ENCODE results near the gene KRTAP10-12.

Gene KRTAP10-12

GRCh38 chr21:44699502-44700001, 2.6 kb downstream of the KRTAP10-12 start:
- DNase-seq = no peak

GRCh38 chr21:44700101-44701022, 3.4 kb downstream of the KRTAP10-12 start:
- no peak for DNase-seq

- no peak for DNase-seq
Observed at GRCh38 chr21:44701023-44701400, 4.0 kb downstream of the KRTAP10-12 start.

GRCh38 chr21:44701541-44701940, 4.6 kb downstream of the KRTAP10-12 start:
- no peak for DNase-seq

GRCh38 chr21:44702111-44702972, 5.4 kb downstream of the KRTAP10-12 start:
- DNase-seq = no peak

- DNase-seq = no peak
Observed at GRCh38 chr21:44702973-44703730, 6.2 kb downstream of the KRTAP10-12 start.

- no peak for DNase-seq
Observed at GRCh38 chr21:44703731-44704635, 7.0 kb downstream of the KRTAP10-12 start.

GRCh38 chr21:44704636-44705001, 7.6 kb downstream of the KRTAP10-12 start:
- no peak for DNase-seq

GRCh38 chr21:44706026-44706705, 9.2 kb downstream of the KRTAP10-12 start:
- DNase-seq = no peak

GRCh38 chr21:44706706-44707581, 10.0 kb downstream of the KRTAP10-12 start:
- no peak for DNase-seq

GRCh38 chr21:44708213-44708865, 11.4 kb downstream of the KRTAP10-12 start:
- peak in 1 of 2 donors; percentile 9 for DNase-seq

GRCh38 chr21:44708866-44709425, 12.0 kb downstream of the KRTAP10-12 start:
- peak in 1 of 2 donors; percentile 9 for DNase-seq

GRCh38 chr21:44709426-44710293, 12.7 kb downstream of the KRTAP10-12 start:
- DNase-seq = peak; percentile 11 to 18

- DNase-seq = peak in 1 of 2 donors; percentile 9
Observed at GRCh38 chr21:44710294-44710665, 13.3 kb downstream of the KRTAP10-12 start.

GRCh38 chr21:44710756-44711326, 13.9 kb downstream of the KRTAP10-12 start:
- peak in 1 of 2 donors; percentile 1 for DNase-seq

- DNase-seq = peak in 1 of 2 donors; percentile 10
Observed at GRCh38 chr21:44711327-44712202, 14.6 kb downstream of the KRTAP10-12 start, which contains the start of gene TSPEAR. TSPEAR (minus strand) TSS chr21:44711572; CDS start chr21:44711514, 58 bp downstream.
